ENCODE measurements around the gene SBF2. TPM values are rescaled to one million over a fixed set of nuclear protein-coding genes. Genes with fewer than 3 reads are reported as not detected.

Gene SBF2
- total and polyA plus RNA-seq, 2 of the 13 experiments (the other 11 are each of a cell fraction or from before 2014, with no cell fraction given) = 24.0 to 45.8 TPM

- TF ChIP-seq ZNF569 (CRISPR knock-in tag; IDR thresholded peaks at IDR 0.05; ENCODE audit: borderline replicate concordance) (0 out of 2 replicates have a peak, but pooled peaks have one; percentile 72), ZBTB4 (CRISPR knock-in tag; IDR thresholded peaks at IDR 0.05; ENCODE audit: borderline replicate concordance) (peak; percentile 70; the same call in 1 of the 2 replicates), FOXJ3 (CRISPR knock-in tag; IDR thresholded peaks at IDR 0.05; ENCODE audit: borderline replicate concordance) (peak; percentile 62; the same call in 1 of the 2 replicates), PBX3 (CRISPR knock-in tag; IDR thresholded peaks at IDR 0.05; ENCODE audit: borderline replicate concordance) (no peak), ZNF567 (CRISPR knock-in tag; IDR thresholded peaks at IDR 0.05; ENCODE audit: borderline replicate concordance) (0 out of 2 replicates have a peak, but pooled peaks have one; percentile 21), IRF9 (CRISPR knock-in tag; IDR thresholded peaks at IDR 0.05; ENCODE audit: borderline replicate concordance) (no peak), ESRRA (CRISPR knock-in tag; IDR thresholded peaks at IDR 0.05; ENCODE audit: low read depth) (peak; percentile 42; the same call in 1 of the 2 replicates), PATZ1 (CRISPR knock-in tag; IDR thresholded peaks at IDR 0.05) (peak; percentile 99), ARID3A (IDR thresholded peaks at IDR 0.05; ENCODE audit: low read depth, low read length) (no peak), TGIF2 (CRISPR knock-in tag; IDR thresholded peaks at IDR 0.05) (peak; percentile 57; the same call in 1 of the 2 replicates), ZNF10 (CRISPR knock-in tag; IDR thresholded peaks at IDR 0.05; ENCODE audit: borderline replicate concordance, low read depth) (no peak), ZNF704 (CRISPR knock-in tag; IDR thresholded peaks at IDR 0.05; ENCODE audit: borderline replicate concordance) (no peak), NR0B2 (CRISPR knock-in tag; IDR thresholded peaks at IDR 0.05) (no peak; the same call in 1 of the 2 replicates), HIVEP1 (CRISPR knock-in tag; IDR thresholded peaks at IDR 0.05) (peak; percentile 52; the same call in 1 of the 2 replicates), ZNF672 (CRISPR knock-in tag; IDR thresholded peaks at IDR 0.05) (no peak)
These were observed 4.9 kb downstream of the SBF2 start (continued) for GRCh38 chr11:10288881-10289764.
